Activated CD4-positive, alpha-beta T cell treated with anti-CD3 and anti-CD28 coated beads, Interleukin-10, Interleukin-2, amounts not matched to agents 100 ng/mL and 50 ng/mL, durations not matched to agents 16 hours and 8 hours (primary cell): ENCODE measurements around the gene SSNA1.

Source experiments
- DNase-seq: peaks from one replicate; pipeline ENCODE4 v3.0.0-alpha.2; 2020

The SSNA1 gene

DNA sequence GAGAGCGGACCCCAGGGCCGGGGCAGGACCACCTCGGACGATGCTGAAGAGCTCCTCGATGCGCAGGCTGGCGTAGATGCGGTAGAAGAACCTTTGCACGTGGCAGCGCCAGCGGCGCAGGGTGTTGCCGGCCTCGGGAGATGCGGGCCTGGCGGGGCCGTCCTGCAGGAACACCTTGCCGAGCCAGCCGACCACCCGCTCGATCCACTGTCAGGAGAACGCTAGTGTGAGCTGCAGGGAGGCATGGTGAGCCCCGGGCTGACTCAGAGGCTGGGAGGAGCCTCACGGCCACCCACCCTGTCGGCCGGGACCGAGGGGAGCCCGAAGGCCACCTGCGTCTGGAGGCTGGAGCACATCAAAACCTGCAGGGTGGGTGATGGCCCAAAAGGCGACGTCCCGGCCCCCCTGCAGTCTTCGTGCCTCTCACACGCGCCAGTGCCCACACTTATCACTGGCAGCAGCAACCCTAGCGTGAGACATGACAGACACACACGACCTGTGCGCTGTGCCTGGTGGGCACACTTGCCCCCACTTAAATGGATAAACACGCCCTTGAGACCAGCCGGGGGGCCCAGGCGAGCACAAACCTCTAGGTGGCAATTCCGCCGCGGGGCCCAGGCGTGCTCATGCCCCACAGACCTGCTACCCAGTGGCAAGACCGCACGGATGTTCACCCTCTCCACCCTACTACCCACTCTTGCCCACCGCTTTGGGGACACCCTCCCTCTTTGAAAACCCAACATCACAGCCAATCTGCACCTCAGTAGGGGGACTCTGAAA is 3.4 kb upstream of the SSNA1 start:
- DNase-seq: no peak

DNA sequence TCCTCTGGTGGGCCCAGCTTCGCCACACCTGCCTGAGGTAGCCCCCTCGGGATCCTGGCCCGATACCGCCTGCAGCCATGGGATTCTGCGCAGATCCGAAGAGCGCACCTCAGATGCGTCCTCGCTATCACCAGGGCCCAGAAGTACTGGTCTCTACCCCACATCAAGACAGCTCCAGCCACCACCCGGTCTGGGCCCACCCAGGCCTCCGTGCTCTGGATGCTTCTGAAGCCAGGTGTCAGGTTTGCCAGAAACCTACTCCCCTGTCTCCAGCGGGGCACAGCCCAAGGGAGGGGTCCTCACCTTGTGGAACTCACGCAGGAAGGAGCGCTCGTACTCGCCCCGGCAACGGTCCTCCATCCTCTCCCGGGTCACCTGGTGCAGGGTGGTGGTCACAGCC is 2.6 kb upstream of the SSNA1 start:
- DNase-seq: no peak

DNA sequence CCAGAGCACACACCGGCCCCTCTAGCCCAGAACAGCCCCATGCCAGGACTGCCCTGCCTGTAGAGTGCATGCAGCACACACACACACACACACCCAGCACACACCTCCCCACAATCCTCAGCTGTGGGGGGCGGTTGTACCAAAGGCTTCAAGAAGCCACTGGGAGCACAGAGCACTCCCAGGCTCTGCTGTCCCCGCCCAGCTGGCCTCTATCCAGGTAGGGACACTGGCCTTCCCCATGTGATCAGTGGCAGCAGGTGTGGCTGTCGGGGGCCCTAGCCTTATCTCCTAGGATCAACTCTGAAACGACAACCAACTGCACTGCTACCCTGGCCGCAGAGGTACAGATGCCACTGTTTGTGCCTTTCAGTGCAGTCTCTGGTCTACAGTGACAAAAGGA is 2.1 kb upstream of the SSNA1 start:
- DNase-seq: no peak

DNA sequence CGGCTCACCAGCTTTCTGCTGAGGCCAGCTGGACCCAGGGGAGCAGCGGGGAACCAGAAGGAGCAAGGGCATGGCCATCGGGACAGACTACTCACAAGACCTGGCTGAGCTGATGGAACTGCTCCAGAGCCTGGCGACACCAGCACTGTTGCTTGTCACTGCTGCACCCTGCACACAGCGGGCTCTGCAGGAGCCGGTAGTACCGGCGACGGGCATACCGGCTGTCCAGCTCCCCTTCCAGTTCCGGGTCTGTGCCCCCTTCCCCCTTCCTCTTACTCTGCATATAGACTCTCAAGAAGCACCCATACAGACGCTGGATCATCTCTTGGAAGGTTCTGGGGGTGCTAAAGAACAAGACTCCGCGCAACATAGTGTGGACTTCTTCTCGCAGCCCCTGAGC is 1.1 kb upstream of the SSNA1 start:
- no peak for DNase-seq

DNA sequence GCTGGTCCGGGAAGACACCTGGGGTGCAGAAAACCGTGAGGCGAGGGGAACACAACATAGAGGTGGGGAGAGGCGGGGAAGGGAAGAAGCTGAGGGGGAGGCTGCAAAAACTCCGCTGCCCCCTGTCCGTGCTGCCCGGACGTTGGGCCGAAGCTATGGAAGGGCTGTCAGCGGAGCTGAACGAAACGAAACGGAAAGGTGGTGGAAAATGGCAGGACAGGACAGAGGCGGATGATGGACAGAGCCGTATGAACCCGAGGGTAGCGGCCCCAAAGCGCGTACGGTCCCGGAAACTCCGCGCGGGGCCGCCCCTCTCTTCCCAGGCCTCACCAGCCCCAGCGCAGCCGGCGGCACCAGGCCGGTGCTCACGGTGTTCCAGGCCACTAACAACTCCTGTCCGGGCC is 388 bp upstream of the SSNA1 start:
- no peak for DNase-seq

DNA sequence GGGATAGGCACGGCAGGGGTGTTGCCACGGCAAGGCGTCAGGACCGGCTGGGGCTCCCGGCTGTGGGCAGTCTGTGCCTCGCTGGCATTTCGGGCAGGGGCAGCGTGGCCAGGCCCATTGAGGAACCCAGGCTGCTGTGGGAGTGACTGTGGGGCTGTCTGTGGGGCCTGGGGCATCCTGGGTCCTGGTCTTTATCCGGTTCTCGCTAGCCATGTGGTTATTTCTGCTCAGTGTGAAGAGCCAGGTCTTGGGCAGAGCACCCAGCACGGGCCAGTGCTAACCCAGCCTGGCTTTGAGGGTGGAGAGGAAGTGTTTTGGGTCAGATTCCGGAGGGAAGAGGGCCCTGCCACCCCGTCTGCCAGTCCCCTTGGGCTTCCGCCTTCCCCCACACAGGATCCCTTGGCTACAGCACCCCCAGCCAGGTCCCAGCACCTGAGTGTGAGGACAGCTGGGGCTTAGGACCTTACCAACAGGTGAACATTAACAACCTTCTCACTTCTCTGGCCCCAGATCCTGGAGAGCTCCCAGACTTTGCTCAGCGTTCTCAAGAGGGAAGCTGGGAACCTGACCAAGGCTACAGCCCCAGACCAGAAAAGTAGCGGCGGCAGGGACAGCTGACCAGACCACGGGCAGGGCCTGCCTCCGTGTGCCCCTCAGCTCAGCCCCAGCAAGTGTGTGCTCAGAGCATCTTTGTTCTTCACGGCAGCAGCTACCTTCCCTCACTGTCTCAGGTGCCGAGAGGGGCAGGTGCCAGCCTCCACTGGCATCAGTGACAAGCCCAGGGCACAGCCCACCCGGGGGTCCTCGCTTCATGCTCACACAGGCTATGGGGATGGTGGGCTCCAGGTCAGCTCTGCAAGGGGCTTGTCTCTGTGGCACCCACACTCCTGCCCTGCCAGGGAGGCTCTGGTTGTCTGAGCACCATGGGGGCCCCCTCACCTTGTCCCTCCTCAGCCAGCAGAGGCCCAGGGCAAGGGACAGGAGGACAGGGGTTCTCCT is 1.1 kb downstream of the SSNA1 start:
- no peak for DNase-seq

DNA sequence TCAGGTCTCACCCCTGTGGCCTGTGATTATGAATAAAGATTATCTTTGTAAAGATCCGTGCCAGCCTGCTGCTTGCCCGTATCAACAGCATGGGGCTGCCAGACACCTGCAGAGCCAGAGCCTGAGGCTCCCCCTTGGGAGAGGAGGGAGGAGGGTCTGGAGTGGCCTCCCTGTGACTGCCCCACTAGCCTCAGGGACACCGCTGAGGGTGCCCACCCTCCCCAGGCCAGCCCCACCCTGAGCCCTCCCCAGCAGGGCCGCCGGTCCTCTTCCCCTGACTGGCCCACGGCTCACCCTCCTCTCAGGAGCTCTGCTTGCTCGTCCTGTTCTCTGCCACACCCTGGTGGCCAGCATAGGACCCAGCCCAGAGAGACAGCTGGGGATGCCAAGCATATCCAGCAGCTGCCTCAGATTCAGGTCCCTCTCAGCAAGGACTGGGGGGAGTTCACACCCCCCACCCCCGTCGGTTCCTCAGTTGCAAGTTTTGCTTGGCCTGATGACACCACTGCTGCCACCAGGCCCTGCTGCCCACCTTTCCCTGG is 1.9 kb downstream of the SSNA1 start:
- no peak for DNase-seq

DNA sequence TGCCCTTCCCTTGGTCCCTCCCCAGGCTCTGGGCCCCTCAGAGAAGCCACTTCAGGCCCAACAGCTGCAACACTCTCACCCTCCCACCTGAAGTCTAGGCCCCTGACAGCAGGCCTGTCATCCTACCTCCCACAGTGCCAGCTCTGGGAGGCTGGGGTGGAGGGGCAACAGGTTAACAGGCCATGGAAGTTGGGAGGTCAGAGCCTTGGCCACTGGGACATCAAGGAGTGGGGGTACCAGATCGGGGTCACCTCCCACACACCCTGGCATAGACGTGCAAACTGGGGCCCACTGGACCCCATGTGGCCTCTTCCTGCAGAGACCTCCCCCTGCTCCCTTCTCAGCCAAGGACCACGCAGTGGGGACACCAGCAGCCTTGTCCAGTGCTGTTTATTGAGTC is 2.8 kb downstream of the SSNA1 start:
- no peak for DNase-seq

DNA sequence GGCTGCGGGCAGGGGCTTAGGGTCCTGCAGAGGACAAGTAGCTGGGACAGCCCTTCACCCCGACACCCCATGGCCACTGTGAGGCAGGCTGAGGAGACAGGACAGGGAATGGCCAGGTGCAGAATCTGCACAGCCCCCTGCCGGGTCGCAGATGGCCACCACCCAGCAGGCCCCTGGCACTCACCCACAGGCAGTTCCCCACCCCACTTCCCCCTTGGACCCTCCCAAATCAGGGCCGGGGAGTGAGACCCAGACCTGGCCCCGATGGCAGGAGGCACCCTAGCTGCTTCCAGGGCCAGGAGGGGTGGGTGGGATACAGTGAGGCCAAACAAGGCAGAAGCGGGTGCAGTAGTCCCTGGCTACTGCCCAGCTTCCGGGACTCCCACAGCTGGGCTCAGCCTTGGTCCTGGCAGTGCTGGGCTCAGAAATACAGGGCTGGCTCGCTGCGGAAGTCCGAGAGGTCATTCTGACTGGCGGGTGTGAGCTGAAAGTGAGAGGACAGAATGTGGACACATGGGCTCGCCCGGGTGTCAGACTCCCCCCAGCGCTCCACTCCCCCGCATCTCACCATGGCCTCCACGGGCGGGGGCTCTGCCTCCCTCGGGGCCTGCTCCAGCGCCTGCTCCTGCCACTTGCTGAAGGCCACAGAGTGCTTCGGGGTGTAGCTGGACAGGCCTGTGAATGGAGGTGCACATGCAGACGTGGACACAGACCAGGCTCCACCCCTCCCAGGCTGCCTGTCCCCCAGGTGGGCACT is 3.4 kb downstream of the SSNA1 start:
- DNase-seq: no peak

DNA sequence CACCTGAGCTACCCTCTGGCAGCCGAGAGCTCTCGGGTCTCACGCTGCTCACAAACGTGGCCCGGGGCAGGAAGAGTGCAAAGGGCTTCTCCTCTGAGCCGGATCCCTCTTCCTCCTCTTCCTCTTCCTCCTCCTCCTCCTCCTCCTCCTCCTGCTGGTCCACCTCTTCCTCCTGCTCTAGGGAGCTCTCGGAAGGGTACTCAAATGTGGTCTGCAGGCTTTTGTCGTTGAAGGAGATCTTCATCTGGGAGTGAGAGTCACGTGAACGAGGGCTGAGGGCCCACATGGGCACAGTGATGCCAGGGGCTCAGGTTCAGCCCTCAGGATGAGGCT is 3.9 kb downstream of the SSNA1 start:
- no peak for DNase-seq

DNA sequence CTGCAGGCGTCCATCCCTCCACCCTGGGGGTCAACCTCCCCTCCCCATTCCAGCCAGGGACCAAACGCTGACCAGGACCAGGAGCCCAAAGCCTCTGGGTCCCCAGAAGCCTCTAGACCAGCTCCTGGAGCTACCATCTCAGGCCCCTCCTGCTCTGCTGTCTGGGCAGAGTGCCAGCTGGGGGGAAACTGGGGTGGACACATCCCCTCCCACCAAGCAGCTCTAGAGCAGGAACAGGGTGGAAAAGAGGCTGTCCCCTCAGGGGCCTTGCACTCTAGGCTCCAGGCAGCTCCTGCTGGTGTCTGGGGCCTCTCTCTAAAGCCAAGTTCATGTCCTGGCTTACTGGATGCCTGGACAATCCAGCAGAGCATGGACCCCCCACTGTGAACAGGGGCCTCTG is 4.4 kb downstream of the SSNA1 start:
- DNase-seq: no peak

DNA sequence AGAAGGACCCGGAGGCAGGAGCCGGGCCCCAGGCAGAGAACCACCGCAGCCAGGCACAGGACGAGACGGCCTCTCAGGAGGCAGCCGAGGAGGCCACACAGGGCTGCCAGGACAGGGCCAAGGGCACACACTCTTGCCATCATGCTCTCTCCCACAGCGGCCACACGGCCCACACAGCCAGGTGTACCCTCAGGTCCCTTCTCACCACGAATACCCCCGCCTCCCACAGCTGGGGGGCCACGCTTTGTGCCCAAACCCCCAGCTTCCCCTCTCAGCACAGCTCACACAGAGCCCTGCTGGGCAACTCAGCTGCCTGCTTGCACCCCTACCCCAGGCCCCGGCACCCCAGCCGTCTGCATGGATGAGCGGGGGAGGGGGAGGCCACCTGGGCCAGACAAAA is 5.3 kb downstream of the SSNA1 start:
- DNase-seq: no peak

DNA sequence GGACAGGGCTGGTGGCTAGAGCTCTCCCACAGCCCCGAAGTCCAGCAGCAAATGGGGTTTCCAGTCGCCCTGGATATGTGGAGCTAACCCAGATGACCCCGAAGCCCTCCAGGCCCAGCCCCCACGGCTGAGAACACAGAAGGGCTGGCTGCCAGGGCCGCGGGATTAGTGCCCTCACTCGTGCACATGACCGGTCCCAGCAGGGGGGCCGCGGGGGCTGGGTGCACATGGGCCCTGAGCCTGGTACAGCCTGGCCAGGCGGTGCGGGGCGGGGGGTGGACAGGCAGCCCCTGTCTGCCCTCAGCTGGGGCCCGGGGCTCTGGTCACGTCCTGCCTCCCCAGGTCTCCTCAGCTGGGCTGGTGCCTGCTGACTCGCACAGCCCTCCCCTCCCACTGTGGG is 5.9 kb downstream of the SSNA1 start:
- DNase-seq: no peak

DNA sequence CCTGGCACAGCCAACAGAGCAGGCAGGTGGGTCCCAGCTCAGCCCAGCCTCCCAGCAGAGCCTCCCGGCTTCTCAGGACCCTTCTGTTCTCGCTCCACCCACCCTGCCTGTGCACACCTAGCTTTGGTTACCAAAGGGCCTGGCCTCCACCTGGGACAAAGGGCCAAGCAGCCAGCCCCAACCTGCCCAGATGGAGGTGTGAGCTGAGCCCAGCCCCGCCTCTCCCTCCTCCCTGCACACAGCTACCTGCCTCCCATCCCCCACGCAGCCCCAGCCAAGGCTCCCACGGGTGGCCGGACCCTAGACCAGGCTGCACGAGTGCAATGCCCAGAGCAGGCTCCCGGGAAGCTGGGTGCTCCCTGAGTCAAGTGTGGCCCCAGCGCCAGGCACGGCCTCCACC is 6.4 kb downstream of the SSNA1 start:
- no peak for DNase-seq

DNA sequence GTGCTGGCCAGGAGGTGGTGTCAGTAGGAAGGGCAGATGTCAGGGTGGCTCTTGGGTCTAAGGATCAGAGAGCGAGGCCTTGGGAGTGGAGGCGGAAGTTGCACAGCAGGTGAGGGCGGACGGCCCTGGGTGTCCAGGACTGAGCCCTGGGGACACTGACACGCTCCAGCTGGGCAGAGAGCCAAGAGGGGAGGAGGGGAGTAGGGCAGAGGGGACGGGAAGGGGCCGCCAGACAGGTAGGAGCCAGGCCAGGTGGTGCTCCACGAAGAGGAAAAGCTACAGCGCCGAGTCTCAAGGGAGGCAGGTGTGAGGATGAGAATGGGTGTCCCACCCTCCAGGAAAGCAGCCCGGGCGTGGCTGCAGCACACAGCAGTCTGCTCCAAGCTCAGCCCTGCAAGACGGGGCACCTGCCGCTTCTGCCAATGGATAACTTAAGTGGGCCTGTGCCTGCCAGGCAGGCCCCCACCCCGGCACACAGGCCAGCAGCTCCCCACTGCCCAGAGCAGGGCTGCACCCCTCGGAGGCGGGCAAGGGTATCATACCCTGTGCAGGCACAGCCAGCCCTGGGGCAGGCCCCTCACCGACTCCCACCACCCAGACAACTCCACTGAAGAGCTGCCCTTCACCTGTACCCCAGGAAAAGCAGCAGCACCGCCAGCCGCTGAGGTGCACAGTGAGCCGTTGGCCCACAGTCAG is 7.2 kb downstream of the SSNA1 start:
- no peak for DNase-seq

DNA sequence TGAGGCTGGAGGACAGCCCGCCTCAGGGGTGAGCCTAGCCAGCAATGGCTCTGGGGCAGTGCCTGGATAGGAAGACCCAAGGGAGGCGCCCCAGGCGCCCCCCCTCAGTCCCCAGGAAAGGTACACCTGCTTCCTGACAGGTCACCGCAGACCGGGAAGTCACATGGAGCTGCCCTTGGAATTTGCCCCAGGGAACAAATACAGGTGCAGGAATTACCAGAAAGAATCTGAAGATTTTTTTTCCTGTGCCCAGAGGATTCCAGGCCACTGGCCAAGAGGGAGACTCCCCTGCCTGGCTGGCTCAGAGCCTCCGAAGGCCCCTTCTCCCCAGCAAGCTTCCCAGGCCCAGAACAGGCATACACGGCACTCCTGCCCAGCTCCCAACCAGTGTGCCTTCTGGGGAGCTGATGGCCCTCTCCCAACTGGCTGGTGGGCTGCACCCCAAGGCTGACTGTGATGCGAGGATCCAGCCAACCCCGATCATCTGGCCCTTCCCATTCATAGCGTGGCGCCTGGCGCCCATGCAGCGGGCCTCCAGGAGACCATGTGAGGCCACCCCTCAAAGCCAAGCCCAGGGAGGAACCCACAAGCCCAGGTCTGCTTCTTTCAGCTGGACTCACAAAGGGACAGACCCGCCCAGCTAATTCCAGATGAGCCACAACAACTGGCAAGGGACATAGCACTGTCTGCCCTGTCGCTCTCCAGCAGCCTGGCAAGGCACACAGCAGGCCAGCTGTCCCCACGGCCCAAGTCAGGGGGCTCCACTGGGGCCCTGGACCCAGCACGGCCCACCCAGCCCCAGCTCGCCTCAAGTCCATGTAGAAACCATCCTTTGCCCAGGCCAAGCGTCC is 9.8 kb downstream of the SSNA1 start:
- DNase-seq: no peak

DNA sequence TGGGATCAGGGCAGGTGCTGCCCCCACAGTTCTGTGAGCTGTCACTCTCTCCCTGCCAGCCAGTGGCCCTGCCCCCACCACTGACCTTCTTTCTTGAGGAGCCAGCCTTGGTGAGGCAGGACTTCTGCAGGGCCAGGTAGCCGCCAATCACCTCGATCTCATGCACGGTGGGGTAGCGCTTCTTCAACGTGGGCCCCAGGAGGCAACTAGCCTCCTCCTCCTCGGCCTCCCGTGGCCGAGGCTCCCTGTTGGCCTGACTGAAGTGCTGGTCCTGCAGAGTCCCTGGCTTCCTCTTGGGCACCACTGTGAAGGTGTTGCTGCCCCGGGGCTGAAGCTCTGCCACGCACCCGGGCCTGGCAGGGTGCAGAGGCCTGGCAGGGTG is 10.4 kb downstream of the SSNA1 start:
- no peak for DNase-seq

DNA sequence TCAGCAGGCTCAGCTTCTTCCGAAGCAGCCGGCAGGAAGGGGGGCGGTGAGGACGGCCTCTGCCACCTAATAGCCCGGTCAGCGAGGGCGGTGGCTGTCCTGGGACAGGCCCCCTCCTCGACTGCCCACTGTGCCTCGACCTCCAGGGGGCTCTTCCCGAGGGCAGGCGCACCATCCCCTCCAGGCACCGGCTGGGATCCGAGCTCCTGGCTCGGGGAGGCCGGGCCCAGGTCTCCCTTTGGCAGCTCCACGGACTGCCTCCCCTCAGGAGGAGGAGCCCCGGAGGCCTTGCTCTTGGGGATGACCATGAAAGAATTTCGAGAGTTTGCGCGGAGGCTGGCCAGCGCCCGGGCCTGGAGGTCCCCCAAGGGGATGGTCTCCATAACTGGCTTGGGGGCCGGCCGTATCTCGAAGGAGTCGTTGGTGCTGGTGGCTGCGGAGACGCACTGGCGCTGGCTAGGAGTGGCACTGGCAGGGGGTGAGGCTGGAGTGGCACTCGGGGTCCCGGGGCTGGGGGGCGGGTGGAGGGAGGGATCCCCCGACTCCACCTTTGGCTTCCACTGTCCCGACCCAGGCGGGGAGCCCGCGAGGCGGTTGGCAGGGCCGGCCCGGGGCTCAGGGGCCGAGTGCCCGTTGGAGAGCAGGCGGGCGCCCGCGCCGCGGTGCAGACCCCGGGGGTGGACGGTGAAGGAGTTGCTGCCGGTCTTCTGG is 11.1 kb downstream of the SSNA1 start:
- no peak for DNase-seq

DNA sequence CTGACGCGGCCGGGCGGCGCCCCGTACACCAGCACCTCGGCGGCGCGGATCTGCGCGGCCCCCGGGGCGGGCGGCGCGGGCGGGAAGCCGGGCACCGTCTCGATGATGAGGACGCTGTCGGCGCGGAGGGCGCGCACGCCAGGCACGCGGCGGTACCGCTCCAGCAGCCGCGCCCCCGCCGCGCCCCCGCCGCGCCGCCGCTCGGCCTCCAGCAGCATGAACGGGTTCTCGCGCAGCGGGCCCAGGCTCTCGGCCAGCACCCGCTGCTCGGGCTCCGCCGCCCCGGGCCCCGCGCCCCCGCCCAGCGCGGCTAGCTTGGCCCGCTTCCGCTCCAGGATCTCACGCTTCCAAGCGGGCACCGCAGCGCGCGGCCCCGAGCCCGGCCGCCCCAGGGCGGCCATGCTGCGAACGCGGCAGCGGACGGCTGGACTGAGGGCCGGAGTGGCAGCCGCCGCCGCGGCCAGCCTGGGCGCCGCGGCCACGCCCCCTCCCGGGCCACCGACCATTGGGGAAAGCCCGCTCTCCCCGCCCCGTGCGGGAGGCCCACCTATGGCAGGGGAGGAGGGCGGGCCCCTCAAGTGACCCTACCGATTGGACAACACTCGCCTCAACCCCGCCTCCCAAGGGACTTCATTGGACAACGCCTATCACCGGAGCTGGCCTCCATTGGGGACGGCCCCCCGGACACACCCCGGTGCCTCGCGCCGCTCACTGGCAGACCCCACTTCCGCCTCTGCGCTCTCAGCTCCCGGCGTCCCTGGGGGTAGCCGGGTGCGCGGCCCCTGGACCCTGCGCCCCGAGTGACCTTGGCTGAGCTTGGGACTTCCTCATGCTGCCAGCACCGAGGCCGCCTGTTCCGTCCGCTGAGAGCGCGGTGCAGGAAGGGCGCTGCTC is 12.1 kb downstream of the SSNA1 start, which contains the start of gene TPRN:
Gene TPRN (minus strand): TSS at position 431 of the 894 bp plus-strand sequence. CDS start 30 bp downstream, at position 401.
- peak; percentile 100 for DNase-seq
